Right lobe of liver (tissue), 4 donors: Measurements from ENCODE around the gene DYSF.

Experiments
- CTCF ChIP-seq, 4 donors: fragments of 200-600 bp in 3 of 4; fragments of 450-650 bp in 1 of 4; IDR thresholded peaks; one replicate each; pipeline versions ENCODE4 v1.5.1 to v1.8.0; 2016 to 2022; ENCODE audit warnings: antibody characterized with exemption in 4 of 4, mild to moderate bottlenecking in 2 of 4
- POLR2A ChIP-seq: fragments of 450-650 bp; IDR thresholded peaks from one replicate; pipeline ENCODE4 v1.6.1; 2017; ENCODE audit warnings: antibody characterized with exemption, mild to moderate bottlenecking
- donor health status: DM: no; HTN: no; CAD: no.
- donor health status: DM: no; HTN: no; CAD: no.
- donor health status: DM: no; HTN: yes; CAD: no.

DNA sequence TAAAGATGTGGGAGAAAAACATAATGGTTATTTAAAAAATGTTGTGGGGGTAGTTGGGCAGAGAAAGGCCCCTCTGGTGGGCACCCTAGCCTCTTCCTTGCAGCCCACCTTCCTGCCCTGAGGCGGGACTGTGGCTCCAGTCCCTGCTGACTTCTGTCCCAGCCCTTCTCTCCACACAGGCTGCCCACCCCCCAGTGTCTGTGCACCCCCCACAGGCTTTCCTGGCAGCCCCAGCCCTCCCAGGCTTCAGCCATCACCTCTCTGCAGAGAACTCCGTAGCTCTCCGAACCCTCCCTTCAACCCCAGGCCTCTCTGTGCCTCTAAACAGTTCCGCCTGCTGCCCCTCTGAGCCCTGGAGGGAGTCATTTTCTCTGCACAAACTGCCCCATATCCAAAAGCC, 75.4 kb downstream of the DYSF start:
- TF ChIP-seq CTCF (IDR thresholded peaks at IDR 0.05) (no peak), POLR2A (no peak)
